Gastroesophageal sphincter (tissue), 3 donors: Measurements from ENCODE around the gene UROD.

Experiments used
- POLR2AphosphoS5 ChIP-seq: sonication (generic); formaldehyde crosslinking; IDR thresholded peaks from one replicate; pipeline ENCODE4 v1.6.1; 2017; ENCODE audit warnings: antibody characterized with exemption
- TF ChIP-seq, protein P1 (sequence below), 4 experiments: fragments of 200-600 bp in 2 of 4; fragments of 450-650 bp in 2 of 4; sonication (generic) in 1 of 4; IDR thresholded peaks; one replicate each; pipeline ENCODE4 v1.5.1; 2017 to 2019; ENCODE audit warnings: antibody characterized with exemption in 4 of 4, mild to moderate bottlenecking in 2 of 4, moderate library complexity in 2 of 4

DNA sequence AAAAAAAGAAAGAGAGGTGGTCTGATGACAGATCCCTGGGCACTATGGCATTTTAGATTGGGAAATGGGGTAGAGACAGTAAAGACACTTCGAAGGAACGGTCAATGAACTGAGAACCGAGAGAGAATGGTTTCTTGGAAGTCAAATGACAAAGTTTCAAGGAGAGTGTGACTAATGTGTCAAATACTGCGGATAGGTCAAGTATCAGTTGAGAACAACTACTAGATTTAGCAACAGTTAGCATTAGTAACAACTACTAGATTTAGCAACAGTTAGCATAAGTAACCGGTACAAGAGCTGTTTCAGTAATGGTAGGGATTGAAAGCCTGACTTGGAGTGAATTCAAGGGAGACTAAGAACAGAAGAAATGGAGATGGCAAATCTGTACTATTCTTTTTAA is 35.0 kb downstream of the UROD start:
- TF ChIP-seq, protein P1, sequence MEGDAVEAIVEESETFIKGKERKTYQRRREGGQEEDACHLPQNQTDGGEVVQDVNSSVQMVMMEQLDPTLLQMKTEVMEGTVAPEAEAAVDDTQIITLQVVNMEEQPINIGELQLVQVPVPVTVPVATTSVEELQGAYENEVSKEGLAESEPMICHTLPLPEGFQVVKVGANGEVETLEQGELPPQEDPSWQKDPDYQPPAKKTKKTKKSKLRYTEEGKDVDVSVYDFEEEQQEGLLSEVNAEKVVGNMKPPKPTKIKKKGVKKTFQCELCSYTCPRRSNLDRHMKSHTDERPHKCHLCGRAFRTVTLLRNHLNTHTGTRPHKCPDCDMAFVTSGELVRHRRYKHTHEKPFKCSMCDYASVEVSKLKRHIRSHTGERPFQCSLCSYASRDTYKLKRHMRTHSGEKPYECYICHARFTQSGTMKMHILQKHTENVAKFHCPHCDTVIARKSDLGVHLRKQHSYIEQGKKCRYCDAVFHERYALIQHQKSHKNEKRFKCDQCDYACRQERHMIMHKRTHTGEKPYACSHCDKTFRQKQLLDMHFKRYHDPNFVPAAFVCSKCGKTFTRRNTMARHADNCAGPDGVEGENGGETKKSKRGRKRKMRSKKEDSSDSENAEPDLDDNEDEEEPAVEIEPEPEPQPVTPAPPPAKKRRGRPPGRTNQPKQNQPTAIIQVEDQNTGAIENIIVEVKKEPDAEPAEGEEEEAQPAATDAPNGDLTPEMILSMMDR (IDR thresholded peaks at IDR 0.05) = no peak
- TF ChIP-seq POLR2AphosphoS5 = no peak
